Measurements from ENCODE around the gene NMNAT3.

The NMNAT3 gene

GRCh38 chr3:139611528-139611927 is 66.2 kb downstream of the NMNAT3 start:
- H3K4me3 ChIP-seq (ENCODE audit: low read length): no peak overlapping the region
- H3K4me2 ChIP-seq (ENCODE audit: low read length): no peak overlapping the region
- no peaks in the 10 kb centered on the region for H3K36me3 ChIP-seq (ENCODE audit: control insufficient read depth, low read length)
- no peaks in the 10 kb centered on the region for H3K79me2 ChIP-seq (ENCODE audit: control insufficient read depth, low read length)
- H3F3A ChIP-seq (ENCODE audit: control insufficient read depth, insufficient read depth): no peaks in the 10 kb centered on the region
- H3K9me3 ChIP-seq (ENCODE audit: control insufficient read depth, insufficient read depth, low read length): no peaks in the 10 kb centered on the region
- no peaks in the 10 kb centered on the region for H3K9me2 ChIP-seq (replicated peaks; ENCODE audit: control insufficient read depth, low read length)
- no peaks in the 10 kb centered on the region for H3K27me3 ChIP-seq (ENCODE audit: control insufficient read depth, low read length)
- TF ChIP-seq EZH2phosphoT487 (IDR thresholded peaks at IDR 0.05; ENCODE audit: borderline replicate concordance, low read length): no peak
- TF ChIP-seq CTCF (IDR thresholded peaks at IDR 0.05; ENCODE audit: low read depth, low read length, poor library complexity, severe bottlenecking): no peak
- no peak overlapping the region for H3K27ac ChIP-seq (ENCODE audit: low read depth, low read length)
- no peaks in the 10 kb centered on the region for H3K4me1 ChIP-seq (ENCODE audit: control insufficient read depth, low read length)
- no peaks in the 10 kb centered on the region for H4K20me1 ChIP-seq (ENCODE audit: control insufficient read depth, insufficient read depth, low read depth, low read length)

GRCh38 chr3:139610886-139611285 is 66.9 kb downstream of the NMNAT3 start:
- H3K36me3 ChIP-seq (ENCODE audit: control insufficient read depth, low read length): no peaks in the 10 kb centered on the region
- H3F3A ChIP-seq (ENCODE audit: control insufficient read depth, insufficient read depth): no peaks in the 10 kb centered on the region
- H3K4me1 ChIP-seq (ENCODE audit: control insufficient read depth, low read length): no peaks in the 10 kb centered on the region
- no peaks in the 10 kb centered on the region for H3K9me2 ChIP-seq (replicated peaks; ENCODE audit: control insufficient read depth, low read length)
- H3K79me2 ChIP-seq (ENCODE audit: control insufficient read depth, low read length): no peaks in the 10 kb centered on the region
- no peaks in the 10 kb centered on the region for H4K20me1 ChIP-seq (ENCODE audit: control insufficient read depth, insufficient read depth, low read depth, low read length)
- no peaks in the 10 kb centered on the region for H3K27me3 ChIP-seq (ENCODE audit: control insufficient read depth, low read length)
- H3K27ac ChIP-seq (ENCODE audit: low read depth, low read length): no peak overlapping the region
- no peak overlapping the region for H3K4me3 ChIP-seq (ENCODE audit: low read length)
- no peak for TF ChIP-seq CTCF (IDR thresholded peaks at IDR 0.05; ENCODE audit: low read depth, low read length, poor library complexity, severe bottlenecking)
- no peak for TF ChIP-seq EZH2phosphoT487 (IDR thresholded peaks at IDR 0.05; ENCODE audit: borderline replicate concordance, low read length)
- no peak overlapping the region for H3K4me2 ChIP-seq (ENCODE audit: low read length)
- H3K9me3 ChIP-seq (ENCODE audit: control insufficient read depth, insufficient read depth, low read length): no peaks in the 10 kb centered on the region

- Histone ChIP-seq H3K27me3 (ENCODE audit: control insufficient read depth, low read length) (no peaks in the 10 kb centered on the region), H3K4me2 (ENCODE audit: low read length) (no peak overlapping the region), H3K79me2 (ENCODE audit: control insufficient read depth, low read length) (no peaks in the 10 kb centered on the region), H3K9me3 (ENCODE audit: control insufficient read depth, insufficient read depth, low read length) (no peaks in the 10 kb centered on the region), H4K20me1 (ENCODE audit: control insufficient read depth, insufficient read depth, low read depth, low read length) (no peaks in the 10 kb centered on the region), H3K36me3 (ENCODE audit: control insufficient read depth, low read length) (no peaks in the 10 kb centered on the region), H3K27ac (ENCODE audit: low read depth, low read length) (no peak overlapping the region), H3F3A (ENCODE audit: control insufficient read depth, insufficient read depth) (no peaks in the 10 kb centered on the region), H3K4me3 (ENCODE audit: low read length) (no peak overlapping the region), H3K4me1 (ENCODE audit: control insufficient read depth, low read length) (no peaks in the 10 kb centered on the region), H3K9me2 (replicated peaks; ENCODE audit: control insufficient read depth, low read length) (no peaks in the 10 kb centered on the region)
- TF ChIP-seq EZH2phosphoT487 (IDR thresholded peaks at IDR 0.05; ENCODE audit: borderline replicate concordance, low read length): no peak
- TF ChIP-seq CTCF (IDR thresholded peaks at IDR 0.05; ENCODE audit: low read depth, low read length, poor library complexity, severe bottlenecking): no peak
Observed at GRCh38 chr3:139608924-139609323, 68.8 kb downstream of the NMNAT3 start.

GRCh38 chr3:139608108-139608380 is 69.7 kb downstream of the NMNAT3 start:
- no peaks in the 10 kb centered on the region for H3K9me3 ChIP-seq (ENCODE audit: control insufficient read depth, insufficient read depth, low read length)
- TF ChIP-seq EZH2phosphoT487 (IDR thresholded peaks at IDR 0.05; ENCODE audit: borderline replicate concordance, low read length): no peak
- TF ChIP-seq CTCF (IDR thresholded peaks at IDR 0.05; ENCODE audit: low read depth, low read length, poor library complexity, severe bottlenecking): no peak
- H3K4me1 ChIP-seq (ENCODE audit: control insufficient read depth, low read length): no peaks in the 10 kb centered on the region
- no peak overlapping the region for H3K4me3 ChIP-seq (ENCODE audit: low read length)
- H3K36me3 ChIP-seq (ENCODE audit: control insufficient read depth, low read length): no peaks in the 10 kb centered on the region
- H3K27ac ChIP-seq (ENCODE audit: low read depth, low read length): no peak overlapping the region
- H4K20me1 ChIP-seq (ENCODE audit: control insufficient read depth, insufficient read depth, low read depth, low read length): no peaks in the 10 kb centered on the region
- H3K4me2 ChIP-seq (ENCODE audit: low read length): no peak overlapping the region
- H3K9me2 ChIP-seq (replicated peaks; ENCODE audit: control insufficient read depth, low read length): no peaks in the 10 kb centered on the region
- H3K27me3 ChIP-seq (ENCODE audit: control insufficient read depth, low read length): no peaks in the 10 kb centered on the region
- no peaks in the 10 kb centered on the region for H3F3A ChIP-seq (ENCODE audit: control insufficient read depth, insufficient read depth)
- no peaks in the 10 kb centered on the region for H3K79me2 ChIP-seq (ENCODE audit: control insufficient read depth, low read length)
